H1 (cell line): ENCODE measurements around the gene STAMBP. TPM values are rescaled to one million over a fixed set of nuclear protein-coding genes. Genes with fewer than 3 reads are reported as not detected.

Experiments
- CTCF ChIA-PET: fragments of 300-600 bp; sonication (Branson Sonifier 250); formaldehyde crosslinking; loops from one replicate; lab custom pipeline; 2021; ENCODE audit not compliant: partially characterized antibody; lab: Charles Lee
- POLR2A ChIA-PET: fragments of 300-600 bp; sonication (Branson Sonifier 250); formaldehyde crosslinking; loops from one replicate; lab custom pipeline; 2021; ENCODE audit warnings: inconsistent platforms; ENCODE audit not compliant: partially characterized antibody; lab: Charles Lee
- DNase-seq, 2 experiments: peaks; one replicate each; pipeline versions ENCODE4 v3.0.0 to v3.0.0-alpha.2; 2010 to 2022; ENCODE audit warnings: low spot score in 2 of 2, low read depth in 1 of 2, mixed read lengths in 1 of 2
- FAIRE-seq: peaks from 2 replicates; lab custom pipeline; 2011; peaks lifted over from hg19 to GRCh38; lab: Jason Lieb, UNC
- H2AFZ ChIP-seq: 2 replicates; pipeline ENCODE4 v1.8.1; 2012; ENCODE audit warnings: low read length, inconsistent platforms
- H2AK5ac ChIP-seq: 2 replicates; pipeline ENCODE4 v1.6.1; 2013; ENCODE audit warnings: low read depth, low read length
- H2BK120ac ChIP-seq: replicated peaks from 2 replicates; pipeline ENCODE3; 2013; ENCODE audit warnings: low read depth, low read length, inconsistent platforms
- H2BK12ac ChIP-seq: 2 replicates; pipeline ENCODE4 v1.6.1; 2013; ENCODE audit warnings: low read depth, low read length
- H2BK15ac ChIP-seq: 2 replicates; pipeline ENCODE4 v1.6.1; 2013; ENCODE audit warnings: low read length
- H2BK20ac ChIP-seq: 2 replicates; pipeline ENCODE4 v1.6.1; 2013; ENCODE audit warnings: low read length
- H2BK5ac ChIP-seq: 2 replicates; pipeline ENCODE4 v1.6.1; 2013; ENCODE audit warnings: low read depth, low read length
- H3K14ac ChIP-seq: 2 replicates; pipeline ENCODE4 v1.6.1; 2013; ENCODE audit warnings: inconsistent platforms; ENCODE audit not compliant: insufficient read length
- H3K18ac ChIP-seq: 2 replicates; pipeline ENCODE4 v1.6.1; 2013; ENCODE audit warnings: low read length; ENCODE audit errors: extremely low read depth
- H3K23ac ChIP-seq: 2 replicates; pipeline ENCODE4 v1.6.1; 2013; ENCODE audit warnings: inconsistent platforms; ENCODE audit not compliant: insufficient read length
- H3K23me2 ChIP-seq: 2 replicates; pipeline ENCODE4 v1.6.1; 2013; ENCODE audit warnings: low read depth, low read length
- H3K27ac ChIP-seq: 2 replicates; pipeline ENCODE4 v1.6.1; 2011; ENCODE audit warnings: low read depth, low read length, inconsistent platforms
- H3K27me3 ChIP-seq, 4 experiments: replicated peaks in 1 of 4; 1 replicate in 1 of 4; 2 replicates in 3 of 4; pipeline versions ENCODE4 v1.6.1 to v1.8.1; 2011 to 2013; ENCODE audit warnings: low read length in 3 of 4, mild to moderate bottlenecking in 3 of 4, inconsistent platforms in 2 of 4, mixed read lengths in 2 of 4, moderate library complexity in 1 of 4; ENCODE audit not compliant: control insufficient read depth in 3 of 4, insufficient read depth in 3 of 4; ENCODE audit errors: extremely low read depth in 1 of 4
- H3K36me3 ChIP-seq, 4 experiments: 2 replicates each; pipeline versions ENCODE4 v1.6.1 to v1.8.1; 2011 to 2013; ENCODE audit warnings: mild to moderate bottlenecking in 4 of 4, low read length in 3 of 4, moderate library complexity in 2 of 4, control low read depth in 1 of 4, inconsistent platforms in 1 of 4; ENCODE audit not compliant: insufficient read depth in 4 of 4, control insufficient read depth in 2 of 4
- H3K4ac ChIP-seq: replicated peaks from 2 replicates; pipeline ENCODE3; 2013; ENCODE audit warnings: low read length, low read depth, mixed read lengths, inconsistent platforms; ENCODE audit not compliant: insufficient read length
- H3K4me1 ChIP-seq, 4 experiments: replicated peaks in 1 of 4; 1 replicate in 1 of 4; 2 replicates in 3 of 4; pipeline versions ENCODE4 v1.6.1 to v1.8.1; 2011 to 2013; ENCODE audit warnings: low read length in 3 of 4, inconsistent platforms in 2 of 4, mixed read lengths in 1 of 4; ENCODE audit not compliant: insufficient read depth in 4 of 4, control insufficient read depth in 3 of 4
- H3K4me2 ChIP-seq, 2 experiments: 2 replicates each; pipeline versions ENCODE4 v1.6.1 to v1.8.1; 2011 to 2013; ENCODE audit warnings: low read depth in 2 of 2, low read length in 2 of 2, control low read depth in 1 of 2, inconsistent platforms in 1 of 2, mild to moderate bottlenecking in 1 of 2; ENCODE audit not compliant: insufficient read depth in 1 of 2
- H3K4me3 ChIP-seq, 4 experiments: fragments of 200-600, 300-600 bp in 1 of 4; sonication (generic), shearing (Covaris generic), sonication (Bioruptor Twin) in 1 of 4; 2 replicates each; pipeline versions ENCODE4 v1.5.1 to v1.8.1; 2011 to 2016; ENCODE audit warnings: low read length in 4 of 4, low read depth in 3 of 4, control low read depth in 2 of 4, inconsistent platforms in 2 of 4, mild to moderate bottlenecking in 2 of 4, mixed read lengths in 1 of 4, moderate library complexity in 1 of 4; ENCODE audit not compliant: insufficient read depth in 2 of 4; ENCODE audit errors: extremely low read depth in 1 of 4
- H3K56ac ChIP-seq: replicated peaks from 2 replicates; pipeline ENCODE3; 2013; ENCODE audit warnings: low read depth, mild to moderate bottlenecking, mixed read lengths, low read length, inconsistent platforms; ENCODE audit not compliant: insufficient read length
- H3K79me1 ChIP-seq: 2 replicates; pipeline ENCODE4 v1.6.1; 2013; ENCODE audit warnings: low read depth, low read length, control low read depth
- H3K79me2 ChIP-seq, 2 experiments: 2 replicates each; pipeline versions ENCODE4 v1.6.1 to v1.8.1; 2012 to 2013; ENCODE audit warnings: low read length in 2 of 2, mild to moderate bottlenecking in 2 of 2, inconsistent platforms in 1 of 2; ENCODE audit not compliant: insufficient read depth in 2 of 2, control insufficient read depth in 1 of 2
- H3K9ac ChIP-seq, 4 experiments: replicated peaks in 1 of 4; 1 replicate in 1 of 4; 2 replicates in 3 of 4; pipeline versions ENCODE4 v1.6.1 to v1.8.1; 2011 to 2013; ENCODE audit warnings: low read depth in 3 of 4, low read length in 3 of 4, control low read depth in 2 of 4, mild to moderate bottlenecking in 2 of 4, moderate library complexity in 2 of 4, inconsistent platforms in 1 of 4; ENCODE audit errors: extremely low read depth in 1 of 4
- H3K9me3 ChIP-seq, 2 experiments: 2 replicates each; pipeline versions ENCODE4 v1.6.1 to v1.8.1; 2012 to 2013; ENCODE audit warnings: mild to moderate bottlenecking in 2 of 2, moderate library complexity in 2 of 2, control low read depth in 1 of 2, inconsistent platforms in 1 of 2, low read depth in 1 of 2, low read length in 1 of 2, mixed read lengths in 1 of 2; ENCODE audit not compliant: insufficient read depth in 2 of 2
- H4K20me1 ChIP-seq, 2 experiments: replicated peaks in 1 of 2; 2 replicates each; pipeline versions ENCODE3 to v1.8.1; 2011 to 2013; ENCODE audit warnings: inconsistent platforms in 2 of 2, low read length in 2 of 2, mild to moderate bottlenecking in 1 of 2; ENCODE audit not compliant: insufficient read depth in 2 of 2, control insufficient read depth in 1 of 2
- H4K5ac ChIP-seq: 2 replicates; pipeline ENCODE4 v1.6.1; 2013; ENCODE audit warnings: low read length, low read depth, mixed read lengths, inconsistent platforms; ENCODE audit not compliant: insufficient read length
- H4K8ac ChIP-seq: 2 replicates; pipeline ENCODE4 v1.8.0; 2013; ENCODE audit warnings: mild to moderate bottlenecking, moderate library complexity, low read length, inconsistent platforms; ENCODE audit not compliant: insufficient read depth; ENCODE audit errors: extremely low read depth
- H4K91ac ChIP-seq: replicated peaks from 2 replicates; pipeline ENCODE3; 2013; ENCODE audit warnings: low read length, mixed read lengths, inconsistent platforms; ENCODE audit not compliant: insufficient read length
- RFX5 ChIP-seq: IDR thresholded peaks from 2 replicates; pipeline ENCODE4 v1.6.1; 2011; ENCODE audit warnings: low read depth, low read length, improper control_type of control experiment, borderline replicate concordance
- WGBS, 2 experiments: shearing (Covaris generic) in 1 of 2; methylation state at CpG; one replicate each; pipeline versions ENCODE4 v1.1.6 to v1.1.7; 2013 to 2015; ENCODE audit warnings: low lambda C conversion rate in 2 of 2, mixed read lengths in 2 of 2, inconsistent platforms in 1 of 2, low coverage in 1 of 2, missing lambda C conversion rate in 1 of 2; ENCODE audit not compliant: insufficient replicate concordance in 2 of 2, insufficient coverage in 1 of 2, insufficient read length in 1 of 2; ENCODE audit errors: extremely low coverage in 1 of 2, missing lambda C conversion rate in 1 of 2; 5-methylcytosine and 5-hydroxymethylcytosine counted together
- polyA plus RNA-seq, 7 experiments: library from polyadenylated mRNA; depleted of rRNA in 3 of 7; stranded (reverse) in 5 of 7; unstranded in 2 of 7; fragments of >200 nt in 5 of 7; fragments of 200-250 nt in 2 of 7; gene quantifications; 1 replicate in 5 of 7; 2 replicates in 1 of 7; 4 replicates in 1 of 7; pipeline versions ENCODE4 v1.2.1 to v1.2.3, GENCODE V29; 2011 to 2013; ENCODE audit warnings: missing spikeins in 2 of 7, mixed read lengths in 2 of 7
- total RNA-seq: library from RNA; stranded (reverse); fragmentation: NEBNext Ultra II Directional; extraction: Animal tissue kit (Norgen Biotek cat#: 25700); gene quantifications from 2 replicates; pipeline ENCODE4 v1.2.1, GENCODE V29; 2021

STAMBP gene
- total and polyA plus RNA-seq, 2 of the 8 experiments (the other 6 are each of a cell fraction or from before 2014, with no cell fraction given), result 35.8 to 49.7 TPM

GRCh38 chr2:73891276-73891901 is 62.6 kb downstream of the STAMBP start:
- H3K23ac ChIP-seq, result no peak overlapping the region
- TF ChIP-seq RFX5, result no peak
- no peaks in the 10 kb centered on the region for H3K36me3 ChIP-seq
- FAIRE-seq (no peak), DNase-seq (no peak)
- no peak overlapping the region for H3K4me2 ChIP-seq
- H3K27ac ChIP-seq, result no peak overlapping the region
- H4K20me1 ChIP-seq, result no peaks in the 10 kb centered on the region
- no peak overlapping the region for H2AFZ ChIP-seq
- H4K91ac ChIP-seq, result no peak overlapping the region
- no peak overlapping the region for H3K9ac ChIP-seq
- no peak overlapping the region for H4K8ac ChIP-seq
- H3K23me2 ChIP-seq, result no peaks in the 10 kb centered on the region
- H2BK12ac ChIP-seq, result no peak overlapping the region
- POLR2A ChIA-PET, result interaction anchor here (0.9 kb wide), 1 partner anchor 36 kb away, joined by 4 read pairs; the partner anchor contains the start of gene DGUOK
- H3K56ac ChIP-seq, result no peak overlapping the region
- CTCF ChIA-PET, result interaction anchor here (0.7 to 2.6 kb wide), 6 partner anchors 10 to 29 kb away, joined by 3 to 9 read pairs (median 4); no protein-coding TSS in a partner anchor
- no peak overlapping the region for H3K4ac ChIP-seq
- H3K18ac ChIP-seq, result no peak overlapping the region
- no peak overlapping the region for H3K14ac ChIP-seq
- H2BK20ac ChIP-seq, result no peak overlapping the region
- 89% methylated on average over 5 of the region's 5 CpGs; no CpG with 5 or more reads in 1 of the 2 experiments for WGBS, 2 experiments
- no peak overlapping the region for H4K5ac ChIP-seq
- H2BK120ac ChIP-seq, result no peak overlapping the region
- no peaks in the 10 kb centered on the region for H3K79me1 ChIP-seq
- H3K4me3 ChIP-seq, result no peak overlapping the region
- no peaks in the 10 kb centered on the region for H3K79me2 ChIP-seq
- no peaks in the 10 kb centered on the region for H3K27me3 ChIP-seq
- no peak overlapping the region for H2AK5ac ChIP-seq
- no peaks in the 10 kb centered on the region for H3K9me3 ChIP-seq
- H2BK15ac ChIP-seq, result peak overlapping the region; percentile 61; the same call in 1 of the 2 replicates
- H3K4me1 ChIP-seq, result peaks cover 0 to 7% (median 4%) of the 10 kb centered on the region in 4 experiments; a peak in 4 of 7 replicates
- H2BK5ac ChIP-seq, result no peak overlapping the region
